HG03460 (cell line): ENCODE data around the gene RRP9.
"Not testable (repeated sequence)": the region's sequence is repeated elsewhere in the genome, so short reads cannot be mapped to it uniquely, and the experiment has no call there.

Experiments
- ATAC-seq: cut with Tn5 transposase; IDR thresholded peaks from one replicate; pipeline ENCODE4 v1.9.1; 2021; ENCODE audit not compliant: unreplicated experiment

Gene RRP9

GRCh38 chr3:51916418-51916817 is 25.3 kb downstream of the RRP9 start:
- no peak for ATAC-seq

GRCh38 chr3:51908026-51908425 is 33.7 kb downstream of the RRP9 start:
- no peak for ATAC-seq

GRCh38 chr3:51904034-51904823 is 37.5 kb downstream of the RRP9 start:
- ATAC-seq: no peak

GRCh38 chr3:51902361-51902760 is 39.3 kb downstream of the RRP9 start:
- not testable (repeated sequence) for ATAC-seq

GRCh38 chr3:51900043-51900442 is 41.7 kb downstream of the RRP9 start:
- ATAC-seq: not testable (repeated sequence)

DNA sequence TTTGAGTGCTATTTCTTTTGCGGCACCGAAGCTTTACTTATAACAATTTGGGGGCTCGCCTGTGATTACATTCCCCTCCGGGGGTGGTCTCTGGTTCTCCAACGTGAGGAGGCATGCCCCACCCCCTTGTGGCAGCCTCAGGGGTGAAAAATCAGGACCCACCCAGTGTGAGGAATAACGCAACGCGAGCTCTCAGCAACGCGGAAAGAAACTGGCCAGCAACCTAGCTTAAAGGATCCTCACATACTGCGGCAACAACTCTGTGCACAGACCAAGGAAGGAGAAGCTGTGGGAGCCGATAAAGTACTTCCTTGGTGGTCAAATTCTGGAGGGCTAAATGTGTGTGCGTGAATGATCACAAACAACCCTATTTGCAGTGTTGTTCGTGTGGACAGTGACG is 44.3 kb downstream of the RRP9 start:
- ATAC-seq: no peak

- ATAC-seq: no peak
Measured at GRCh38 chr3:51896607-51897305, 44.9 kb downstream of the RRP9 start.

DNA sequence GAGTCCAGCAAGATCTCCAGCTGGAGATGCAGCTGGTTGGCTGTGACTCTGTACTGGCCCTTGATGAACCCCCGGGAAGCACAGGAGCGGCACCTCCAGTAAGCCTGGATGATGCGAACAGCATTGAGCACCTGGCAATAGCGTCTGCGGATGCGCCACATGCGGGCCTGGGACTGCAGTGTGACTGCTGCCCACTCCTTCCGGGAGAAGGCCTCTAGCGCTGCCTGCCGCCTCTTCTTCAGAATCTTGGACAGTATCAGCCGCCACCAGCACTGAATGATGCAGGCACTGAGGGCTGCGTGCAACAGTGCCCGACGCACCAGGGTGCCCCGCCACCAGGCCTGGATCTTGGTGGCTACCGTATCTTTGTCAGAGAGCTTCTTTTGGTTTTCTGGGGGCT is 46.8 kb downstream of the RRP9 start:
- no peak for ATAC-seq

DNA sequence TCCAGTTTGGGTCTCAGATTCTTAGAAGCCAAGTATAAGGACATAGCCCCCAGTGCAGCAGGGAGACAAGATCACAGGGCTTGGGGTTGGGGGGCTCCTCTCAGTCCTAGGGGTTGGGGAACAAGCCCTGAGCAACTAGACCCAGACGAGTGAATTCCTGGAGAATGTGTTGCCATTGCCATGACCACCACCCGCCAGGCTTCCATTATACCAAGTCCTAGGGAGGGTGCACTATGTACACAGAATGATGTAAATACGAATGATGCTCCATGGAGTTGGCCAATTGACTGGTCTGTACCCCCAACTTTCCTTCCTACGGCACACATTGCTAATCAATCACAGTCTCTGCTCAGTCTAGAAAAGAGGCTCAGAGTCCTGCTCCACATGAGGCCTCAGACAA is 47.3 kb downstream of the RRP9 start:
- no peak for ATAC-seq

DNA sequence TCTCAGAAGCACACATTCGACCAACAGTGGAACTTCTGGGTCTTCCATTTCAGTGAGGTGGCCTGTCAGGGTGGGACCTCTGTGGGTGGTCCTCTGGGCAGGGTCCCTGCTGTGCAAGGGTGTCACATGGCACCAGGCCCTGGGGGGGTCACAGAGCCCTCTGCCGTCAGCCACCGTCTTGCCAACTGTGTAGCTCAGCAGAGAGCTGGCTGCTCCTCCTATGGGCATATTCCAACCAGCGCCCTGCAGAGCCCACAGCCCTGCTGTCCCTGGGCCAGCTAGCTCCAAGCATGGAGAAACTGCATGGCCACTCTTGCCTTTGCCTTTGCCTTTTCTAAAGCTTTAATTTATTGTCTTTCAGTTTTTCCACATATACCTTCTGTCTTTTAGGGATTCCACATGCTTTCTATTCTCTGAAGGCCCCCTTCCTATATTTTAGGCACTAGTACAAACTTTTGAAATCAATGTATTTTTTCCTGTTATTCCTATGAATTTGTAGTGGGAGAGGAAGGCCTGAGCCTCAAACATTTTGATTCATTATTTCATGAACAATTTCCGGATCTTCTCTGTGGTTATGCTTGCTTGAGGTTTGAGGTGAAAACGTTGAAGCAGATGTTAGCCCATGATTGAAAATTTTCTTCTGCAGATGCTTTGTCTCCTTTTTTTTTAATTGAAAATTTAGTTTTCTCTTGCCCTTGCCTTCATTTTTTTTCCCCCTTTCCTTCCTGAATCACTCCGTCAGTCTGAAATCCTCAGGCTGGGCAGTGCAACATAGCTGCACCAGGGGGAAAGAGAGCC is 50.3 kb downstream of the RRP9 start:
- ATAC-seq: no peak

- no peak for ATAC-seq
Measured at GRCh38 chr3:51888463-51889105, 53.1 kb downstream of the RRP9 start.

GRCh38 chr3:51887620-51888019 is 54.1 kb downstream of the RRP9 start:
- ATAC-seq: no peak

GRCh38 chr3:51886447-51886846 is 55.3 kb downstream of the RRP9 start:
- no peak for ATAC-seq
